GM23338 (cell line): ENCODE measurements around the gene CD226. TPM values are rescaled to one million over a fixed set of nuclear protein-coding genes. Genes with fewer than 3 reads are reported as not detected.
"Not testable (repeated sequence)": the region's sequence is repeated elsewhere in the genome, so short reads cannot be mapped to it uniquely, and the experiment has no call there.

ENCODE experiments used
- ATAC-seq: fragments of 200-7000 bp; cut with Tn5 transposase; 3 replicates; pipeline ENCODE4 v1.9.1; 2020
- DNase-seq: peaks from one replicate; pipeline ENCODE4 v3.0.0-alpha.2; 2015; ENCODE audit warnings: low spot score
- H2AFZ ChIP-seq: fragments of 200-600 bp; sonication (generic); 2 replicates; pipeline ENCODE4 v1.8.0; 2016; ENCODE audit warnings: antibody characterized with exemption, mild to moderate bottlenecking, moderate library complexity
- H3F3A ChIP-seq: fragments of 200-600 bp; sonication (generic); replicated peaks from 2 replicates; pipeline ENCODE4 v1.8.0; 2017; ENCODE audit warnings: antibody characterized with exemption, mixed run types, low read depth
- H3K27ac ChIP-seq: fragments of 200-600 bp; sonication (generic); 2 replicates; pipeline ENCODE4 v1.6.1; 2016; ENCODE audit warnings: low read depth
- H3K27me3 ChIP-seq: fragments of 200-600 bp; sonication (generic); 2 replicates; pipeline ENCODE4 v1.8.0; 2016; ENCODE audit warnings: mild to moderate bottlenecking, mixed run types, moderate library complexity; ENCODE audit not compliant: insufficient read depth
- H3K36me3 ChIP-seq: fragments of 200-600 bp; sonication (generic); 2 replicates; pipeline ENCODE4 v1.8.0; 2016; ENCODE audit warnings: mild to moderate bottlenecking; ENCODE audit not compliant: insufficient read depth
- H3K4me1 ChIP-seq: fragments of 200-600 bp; sonication (generic); 2 replicates; pipeline ENCODE4 v1.8.0; 2016; ENCODE audit warnings: mild to moderate bottlenecking, moderate library complexity; ENCODE audit not compliant: insufficient read depth
- H3K4me2 ChIP-seq: fragments of 200-600 bp; sonication (generic); 2 replicates; pipeline ENCODE4 v1.7.1; 2017; ENCODE audit warnings: mixed run types
- H3K4me3 ChIP-seq: fragments of 200-600 bp; sonication (generic); 2 replicates; pipeline ENCODE4 v1.6.1; 2016; ENCODE audit warnings: mixed run types
- H3K79me2 ChIP-seq: fragments of 200-600 bp; sonication (generic); replicated peaks from 2 replicates; pipeline ENCODE4 v1.8.0; 2017; ENCODE audit warnings: mild to moderate bottlenecking; ENCODE audit not compliant: insufficient read depth
- H3K9me2 ChIP-seq: fragments of 200-600 bp; sonication (generic); 2 replicates; pipeline ENCODE4 v1.8.0; 2017; ENCODE audit not compliant: insufficient read depth
- H4K20me1 ChIP-seq: fragments of 200-600 bp; sonication (generic); replicated peaks from 2 replicates; pipeline ENCODE4 v1.8.0; 2017; ENCODE audit warnings: mild to moderate bottlenecking; ENCODE audit not compliant: insufficient read depth
- H3K27ac Mint-ChIP-seq: 2 replicates; pipeline ENCODE4 v1.8.0; 2020; ENCODE audit warnings: inconsistent platforms, mild to moderate bottlenecking, moderate library complexity, mixed read lengths
- H3K27me3 Mint-ChIP-seq: 3 replicates; pipeline ENCODE4 v1.8.0; 2022; ENCODE audit warnings: low read depth, mild to moderate bottlenecking, moderate library complexity, mixed read lengths, inconsistent platforms; ENCODE audit not compliant: insufficient read depth, poor library complexity
- H3K36me3 Mint-ChIP-seq: 3 replicates; pipeline ENCODE4 v1.8.0; 2021; ENCODE audit warnings: low read depth, mild to moderate bottlenecking, inconsistent platforms, moderate library complexity, mixed read lengths
- H3K4me1 Mint-ChIP-seq: 3 replicates; pipeline ENCODE4 v1.8.0; 2020; ENCODE audit warnings: mild to moderate bottlenecking, inconsistent platforms, mixed read lengths
- H3K4me3 Mint-ChIP-seq: 3 replicates; pipeline ENCODE4 v1.8.0; 2021; ENCODE audit warnings: moderate library complexity, mild to moderate bottlenecking, inconsistent platforms, mixed read lengths
- H3K9me3 Mint-ChIP-seq: 3 replicates; pipeline ENCODE4 v1.8.0; 2020; ENCODE audit warnings: moderate library complexity, mild to moderate bottlenecking, inconsistent platforms, mixed read lengths
- CREB1 ChIP-seq: fragments of 250-450 bp; sonication (Bioruptor Pico); IDR thresholded peaks from 2 replicates; pipeline ENCODE4 v1.5.0; 2020; ENCODE audit warnings: low read depth, mild to moderate bottlenecking, moderate library complexity
- CTCF ChIP-seq, 2 experiments: fragments of 200-600 bp in 1 of 2; sonication (generic) in 1 of 2; conservative IDR thresholded peaks; 2 replicates each; pipeline versions ENCODE4 v1.5.1 to v1.6.1; 2016 to 2017; ENCODE audit warnings: antibody characterized with exemption in 2 of 2, low read depth in 2 of 2, mild to moderate bottlenecking in 2 of 2, moderate library complexity in 1 of 2
- EZH2phosphoT487 ChIP-seq: fragments of 200-600 bp; sonication (generic); IDR thresholded peaks from one replicate; pipeline ENCODE4 v1.8.1; 2018; ENCODE audit warnings: antibody characterized with exemption; ENCODE audit not compliant: unreplicated experiment
- POLR2AphosphoS5 ChIP-seq: IDR thresholded peaks from 2 replicates; pipeline ENCODE4 v1.6.1; 2016; ENCODE audit warnings: antibody characterized with exemption, low read depth
- STAT1 ChIP-seq: IDR thresholded peaks from one replicate; pipeline ENCODE4 v1.6.1; 2016; ENCODE audit warnings: antibody characterized with exemption; ENCODE audit not compliant: unreplicated experiment
- ZNF114 ChIP-seq: fragments of 250-450 bp; sonication (Bioruptor Pico); IDR thresholded peaks from 2 replicates; pipeline ENCODE4 v1.5.0; 2020; ENCODE audit warnings: mild to moderate bottlenecking, moderate library complexity
- ZNF462 ChIP-seq: fragments of 250-450 bp; sonication (Bioruptor Pico); IDR thresholded peaks from 2 replicates; pipeline ENCODE4 v1.5.0; 2020; ENCODE audit warnings: mild to moderate bottlenecking, moderate library complexity
- polyA plus RNA-seq: library from polyadenylated mRNA; unstranded; fragments of >200 nt; fragmentation: Nextera tagmentation; extraction: Ambion mirVana; gene quantifications from 2 replicates; pipeline ENCODE4 v1.2.1, GENCODE V29; 2016
- total RNA-seq: library from RNA; depleted of rRNA; stranded (reverse); fragments of >200 nt; shearing (Covaris generic); gene quantifications from 2 replicates; pipeline ENCODE4 v1.2.3, GENCODE V29; 2014
- TF ChIP-seq, protein P1 (sequence below): IDR thresholded peaks from 2 replicates; pipeline ENCODE4 v1.6.1; 2016; ENCODE audit warnings: antibody characterized with exemption

CD226 gene
- total and polyA plus RNA-seq, 2 experiments from 2014 or later: not detected

DNA sequence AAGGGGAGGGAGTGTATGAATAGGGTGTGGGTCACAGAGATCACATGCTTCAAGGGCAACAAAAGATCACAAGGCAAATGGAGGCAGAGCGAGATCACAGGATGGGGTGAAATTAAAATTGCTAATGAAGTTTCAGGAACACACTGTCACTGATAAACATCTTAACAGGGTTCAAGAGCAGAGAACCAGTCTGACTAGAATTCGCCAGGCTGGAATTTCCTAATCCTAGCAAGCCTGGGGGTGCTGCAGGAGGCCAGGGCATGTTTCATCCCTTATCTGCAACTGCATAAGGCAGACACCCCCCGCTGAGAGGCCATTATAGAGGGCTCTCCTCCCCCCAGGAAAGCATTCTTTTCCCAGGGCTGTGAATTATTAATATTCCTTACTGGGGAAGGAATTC is 68.6 kb downstream of the CD226 start:
- ATAC-seq (peak; percentile 86), DNase-seq (peak; percentile 57)
- H3K4me3 Mint-ChIP-seq: peak overlapping the region; percentile 2; the same call in 1 of the 3 replicates
- not testable (repeated sequence) for H3K9me2 ChIP-seq, H3K36me3 ChIP-seq, H4K20me1 ChIP-seq, H3K36me3 Mint-ChIP-seq, H3K27me3 Mint-ChIP-seq, H3K27me3 ChIP-seq, H3K79me2 ChIP-seq, H3K4me2 ChIP-seq, H3K9me3 Mint-ChIP-seq, H3F3A ChIP-seq, H3K4me3 ChIP-seq, H3K4me1 ChIP-seq, H2AFZ ChIP-seq
- H3K4me1 Mint-ChIP-seq: peaks cover 37% of the 10 kb centered on the region
- H3K27ac Mint-ChIP-seq: peak overlapping the region; percentile 96
- H3K27ac ChIP-seq: peak overlapping the region; percentile 83
- peak; percentile 60; the same call in 1 of the 2 replicates for TF ChIP-seq ZNF462 (CRISPR knock-in tag)

DNA sequence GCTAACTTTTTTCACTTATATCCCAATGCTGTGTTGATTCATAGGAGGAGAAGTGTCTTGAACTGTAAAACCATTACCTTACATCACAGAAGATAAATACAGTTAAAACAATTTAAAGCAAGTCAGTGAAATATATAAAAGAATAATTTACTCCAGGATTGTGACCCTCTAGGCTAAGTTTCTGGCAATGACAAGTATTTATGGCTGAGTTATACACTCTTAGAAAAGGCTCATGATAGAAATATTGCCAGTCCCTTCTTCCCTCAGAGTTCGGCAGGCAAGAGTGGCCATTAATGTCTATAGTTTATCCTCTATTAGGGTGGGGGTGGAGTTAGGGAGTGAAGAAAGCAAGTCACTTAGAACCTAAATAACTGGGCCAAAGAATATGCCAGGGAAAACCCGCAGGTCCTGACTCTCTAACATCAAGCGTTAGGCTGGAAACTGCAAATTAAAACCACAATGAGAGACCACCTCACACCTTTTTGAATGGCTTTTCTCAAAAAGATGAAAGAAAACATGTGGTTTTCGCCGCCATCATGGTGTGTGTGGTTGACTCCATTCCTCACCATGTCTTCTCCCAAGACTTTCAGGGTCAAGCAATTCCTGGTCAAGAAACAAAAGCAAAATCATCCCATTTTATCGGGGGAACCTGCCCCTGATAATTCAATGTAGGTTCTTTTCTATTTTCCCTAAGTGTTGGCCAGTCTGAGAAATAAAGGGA is 69.3 kb downstream of the CD226 start:
- Histone ChIP-seq H3K36me3 (no peaks in the 10 kb centered on the region), H3K27ac (peak overlapping the region; percentile 83), H3K4me3 (no peak overlapping the region), H3K27me3 (no peaks in the 10 kb centered on the region), H2AFZ (no peak overlapping the region), H3K4me1 (peaks cover 9% of the 10 kb centered on the region; the same call in 1 of the 2 replicates), H3K4me2 (no peak overlapping the region), H4K20me1 (no peaks in the 10 kb centered on the region), H3F3A (no peaks in the 10 kb centered on the region), H3K79me2 (no peaks in the 10 kb centered on the region), H3K9me2 (peaks cover 6% of the 10 kb centered on the region)
- Mint-ChIP-seq H3K27me3 (peaks cover 3% of the 10 kb centered on the region), H3K27ac (peak overlapping the region; percentile 96), H3K4me1 (peaks cover 38% of the 10 kb centered on the region), H3K36me3 (peaks cover 2% of the 10 kb centered on the region; the same call in 2 of the 3 replicates), H3K4me3 (peak overlapping the region; percentile 2; the same call in 1 of the 3 replicates), H3K9me3 (peaks cover 2% of the 10 kb centered on the region; the same call in 1 of the 3 replicates)
- ATAC-seq (no peak; the same call in 2 of the 3 replicates), DNase-seq (peak; percentile 9)
- TF ChIP-seq EZH2phosphoT487 (no peak), CREB1 (no peak), STAT1 (no peak), ZNF114 (CRISPR knock-in tag) (0 out of 2 replicates have a peak, but pooled peaks have one; percentile 43), CTCF (conservative IDR thresholded peaks at IDR 0.05; ENCODE audit: low read depth in 2 of 2) (no peak), POLR2AphosphoS5 (no peak)
- TF ChIP-seq, protein P1, sequence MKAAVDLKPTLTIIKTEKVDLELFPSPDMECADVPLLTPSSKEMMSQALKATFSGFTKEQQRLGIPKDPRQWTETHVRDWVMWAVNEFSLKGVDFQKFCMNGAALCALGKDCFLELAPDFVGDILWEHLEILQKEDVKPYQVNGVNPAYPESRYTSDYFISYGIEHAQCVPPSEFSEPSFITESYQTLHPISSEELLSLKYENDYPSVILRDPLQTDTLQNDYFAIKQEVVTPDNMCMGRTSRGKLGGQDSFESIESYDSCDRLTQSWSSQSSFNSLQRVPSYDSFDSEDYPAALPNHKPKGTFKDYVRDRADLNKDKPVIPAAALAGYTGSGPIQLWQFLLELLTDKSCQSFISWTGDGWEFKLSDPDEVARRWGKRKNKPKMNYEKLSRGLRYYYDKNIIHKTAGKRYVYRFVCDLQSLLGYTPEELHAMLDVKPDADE: no peak
